K562 (cell line): ENCODE results near the gene COQ3.

Experiments
- POLR2A ChIP-seq: fragments of 450-650 bp; conservative IDR thresholded peaks from 2 replicates; pipeline ENCODE4 v1.6.1; 2016
- ZNF184 ChIP-seq: sonication (generic); formaldehyde crosslinking; IDR thresholded peaks from 2 replicates; pipeline ENCODE4 v1.5.0; 2020; ENCODE audit warnings: missing genetic modification reagents
- ZNF436 ChIP-seq: fragments of 250-450, 450-650 bp; sonication (Bioruptor Pico); formaldehyde crosslinking; IDR thresholded peaks from 2 replicates; pipeline ENCODE4 v1.7.0; 2020; ENCODE audit warnings: mild to moderate bottlenecking
- TF ChIP-seq, protein P1 (sequence below), 3 experiments: IDR thresholded peaks in 2 of 3; conservative IDR thresholded peaks in 1 of 3; 2 replicates each; pipeline ENCODE4 v1.5.1; 2011 to 2012; ENCODE audit warnings: low read length in 3 of 3, mild to moderate bottlenecking in 3 of 3, control low read depth in 2 of 3, improper control_type of control experiment in 1 of 3, inconsistent platforms in 1 of 3, low read depth in 1 of 3, mixed read lengths in 1 of 3, moderate library complexity in 1 of 3; ENCODE audit not compliant: insufficient read depth in 2 of 3

DNA sequence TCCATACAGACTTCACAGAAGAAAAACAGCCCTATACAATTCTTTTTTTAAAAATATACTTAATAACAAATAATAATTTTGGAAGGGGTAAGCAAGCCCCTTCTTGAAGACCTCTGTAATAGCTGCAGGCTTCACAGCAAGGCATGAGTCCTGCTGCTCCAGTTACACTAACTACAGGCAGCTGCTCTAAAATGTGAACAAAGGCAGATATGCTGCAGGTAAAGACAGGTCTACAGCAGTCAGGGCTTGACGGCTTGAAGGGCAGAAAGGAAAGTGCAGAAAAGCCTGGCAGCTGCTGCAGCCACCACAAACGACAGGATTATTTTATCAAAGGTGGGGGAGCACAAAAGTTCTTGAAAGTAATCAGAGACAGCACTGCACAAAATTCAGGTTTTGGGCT lies 55.8 kb downstream of the COQ3 start:
- TF ChIP-seq, protein P1, sequence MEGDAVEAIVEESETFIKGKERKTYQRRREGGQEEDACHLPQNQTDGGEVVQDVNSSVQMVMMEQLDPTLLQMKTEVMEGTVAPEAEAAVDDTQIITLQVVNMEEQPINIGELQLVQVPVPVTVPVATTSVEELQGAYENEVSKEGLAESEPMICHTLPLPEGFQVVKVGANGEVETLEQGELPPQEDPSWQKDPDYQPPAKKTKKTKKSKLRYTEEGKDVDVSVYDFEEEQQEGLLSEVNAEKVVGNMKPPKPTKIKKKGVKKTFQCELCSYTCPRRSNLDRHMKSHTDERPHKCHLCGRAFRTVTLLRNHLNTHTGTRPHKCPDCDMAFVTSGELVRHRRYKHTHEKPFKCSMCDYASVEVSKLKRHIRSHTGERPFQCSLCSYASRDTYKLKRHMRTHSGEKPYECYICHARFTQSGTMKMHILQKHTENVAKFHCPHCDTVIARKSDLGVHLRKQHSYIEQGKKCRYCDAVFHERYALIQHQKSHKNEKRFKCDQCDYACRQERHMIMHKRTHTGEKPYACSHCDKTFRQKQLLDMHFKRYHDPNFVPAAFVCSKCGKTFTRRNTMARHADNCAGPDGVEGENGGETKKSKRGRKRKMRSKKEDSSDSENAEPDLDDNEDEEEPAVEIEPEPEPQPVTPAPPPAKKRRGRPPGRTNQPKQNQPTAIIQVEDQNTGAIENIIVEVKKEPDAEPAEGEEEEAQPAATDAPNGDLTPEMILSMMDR (IDR thresholded peaks at IDR 0.05 in 2 of 3, conservative IDR thresholded peaks at IDR 0.05 in 1 of 3; ENCODE audit: insufficient read depth in 2 of 3, low read depth in 1 of 3, low read length in 3 of 3): no peak
- TF ChIP-seq ZNF436 (no peak), ZNF184 (no peak), POLR2A (no peak)
